GM08714 (cell line): Measurements from ENCODE around the gene ABR.
"Not testable (repeated sequence)": the region's sequence is repeated elsewhere in the genome, so short reads cannot be mapped to it uniquely, and the experiment has no call there.

Experiments used
- H3K4me3 ChIP-seq: fragments of 200-500 bp; sonication (Bioruptor generic); 2 replicates; pipeline ENCODE4 v1.5.1; 2014; ENCODE audit warnings: mild to moderate bottlenecking, low read length, inconsistent platforms
- ZNF274 ChIP-seq: IDR thresholded peaks from 2 replicates; pipeline ENCODE4 v1.6.1; 2012; ENCODE audit warnings: mild to moderate bottlenecking, low read depth, low read length

ABR gene

GRCh38 chr17:1059131-1059795, 120.5 kb downstream of the ABR start:
- no peak overlapping the region for H3K4me3 ChIP-seq
- TF ChIP-seq ZNF274 = no peak

- no peak overlapping the region for H3K4me3 ChIP-seq
- TF ChIP-seq ZNF274 = no peak
Measured at GRCh38 chr17:1058423-1059130, 121.2 kb downstream of the ABR start.

- H3K4me3 ChIP-seq = no peak overlapping the region
- no peak for TF ChIP-seq ZNF274
Measured at GRCh38 chr17:1056761-1057160, 123.0 kb downstream of the ABR start.

- no peak overlapping the region for H3K4me3 ChIP-seq
- no peak for TF ChIP-seq ZNF274
Measured at GRCh38 chr17:1055751-1056645, 123.8 kb downstream of the ABR start.

- H3K4me3 ChIP-seq = no peak overlapping the region
- no peak for TF ChIP-seq ZNF274
Measured at GRCh38 chr17:1055231-1055630, 124.5 kb downstream of the ABR start.

- no peak overlapping the region for H3K4me3 ChIP-seq
- no peak for TF ChIP-seq ZNF274
Measured at GRCh38 chr17:1054656-1055055, 125.1 kb downstream of the ABR start.

GRCh38 chr17:1053661-1054360, 126.0 kb downstream of the ABR start:
- no peak overlapping the region for H3K4me3 ChIP-seq
- TF ChIP-seq ZNF274 = no peak

GRCh38 chr17:1050996-1051925, 128.5 kb downstream of the ABR start:
- TF ChIP-seq ZNF274 = no peak
- H3K4me3 ChIP-seq = no peak overlapping the region

- TF ChIP-seq ZNF274 = no peak
- H3K4me3 ChIP-seq = no peak overlapping the region
Measured at GRCh38 chr17:1050246-1050995, 129.4 kb downstream of the ABR start.

GRCh38 chr17:1049446-1050225, 130.1 kb downstream of the ABR start:
- no peak overlapping the region for H3K4me3 ChIP-seq
- TF ChIP-seq ZNF274 = no peak

GRCh38 chr17:1048516-1049115, 131.2 kb downstream of the ABR start:
- not testable (repeated sequence) for H3K4me3 ChIP-seq
